IPS-NIHi7 (cell line): ENCODE results near the gene HPN.
"Not testable (repeated sequence)": the region's sequence is repeated elsewhere in the genome, so short reads cannot be mapped to it uniquely, and the experiment has no call there.

Source experiments
- DNase-seq: peaks from one replicate; pipeline ENCODE4 v3.0.0; 2012; ENCODE audit warnings: mixed read lengths; ENCODE audit errors: extremely low spot score

HPN gene

GRCh38 chr19:35027851-35028599 is 13.5 kb upstream of the HPN start:
- no peak for DNase-seq

- DNase-seq, result not testable (repeated sequence)
Observed at GRCh38 chr19:35028600-35028885, 13.0 kb upstream of the HPN start.

DNA sequence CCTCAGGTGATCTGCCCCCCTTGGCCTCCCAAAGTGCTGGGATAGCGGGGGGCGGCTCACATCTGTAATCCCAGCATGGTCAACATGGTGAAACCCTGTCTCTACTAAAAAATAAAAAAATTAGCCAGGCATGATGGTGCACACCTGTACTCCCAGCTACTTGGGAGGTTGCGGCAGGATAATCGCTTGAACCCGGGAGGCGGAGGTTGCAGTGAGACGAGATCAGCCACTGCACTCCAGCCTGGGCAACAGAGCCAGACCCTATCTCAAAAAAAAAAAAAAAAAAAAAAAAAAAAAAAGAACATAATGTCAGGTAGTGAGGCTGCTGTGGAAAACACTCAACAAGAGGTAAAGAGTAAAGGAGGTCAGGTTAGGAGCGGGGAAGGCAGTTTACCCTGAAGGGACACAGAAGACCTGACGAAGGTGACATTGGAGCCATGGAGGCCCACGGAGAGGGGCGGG is 12.2 kb upstream of the HPN start:
- not testable (repeated sequence) for DNase-seq

DNA sequence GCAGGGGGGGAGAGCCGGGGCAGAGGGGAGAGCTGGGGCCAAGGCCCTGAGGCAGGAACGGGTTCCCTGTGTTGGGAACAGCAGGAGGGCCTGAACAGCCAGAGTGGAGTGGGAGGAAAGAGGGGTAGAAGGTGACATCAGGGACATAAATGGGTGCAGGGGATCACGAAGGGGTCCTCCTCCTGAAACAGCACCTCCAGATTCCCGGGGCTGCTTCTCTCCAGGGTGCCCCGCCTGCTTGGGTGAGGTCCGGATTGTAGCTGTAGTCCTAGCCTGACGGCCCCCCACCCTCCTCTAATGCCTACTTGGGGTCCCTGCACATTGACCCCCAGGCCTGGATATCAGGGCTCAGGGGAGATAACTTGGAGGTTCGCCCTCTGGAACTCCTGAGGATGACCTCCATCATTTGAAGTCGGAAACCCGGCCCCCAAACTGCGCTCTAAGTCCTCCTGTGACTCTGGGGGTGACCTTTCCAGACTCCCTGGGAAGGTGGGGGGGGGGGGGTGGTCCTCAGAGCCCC is 11.7 kb upstream of the HPN start:
- no peak for DNase-seq

DNA sequence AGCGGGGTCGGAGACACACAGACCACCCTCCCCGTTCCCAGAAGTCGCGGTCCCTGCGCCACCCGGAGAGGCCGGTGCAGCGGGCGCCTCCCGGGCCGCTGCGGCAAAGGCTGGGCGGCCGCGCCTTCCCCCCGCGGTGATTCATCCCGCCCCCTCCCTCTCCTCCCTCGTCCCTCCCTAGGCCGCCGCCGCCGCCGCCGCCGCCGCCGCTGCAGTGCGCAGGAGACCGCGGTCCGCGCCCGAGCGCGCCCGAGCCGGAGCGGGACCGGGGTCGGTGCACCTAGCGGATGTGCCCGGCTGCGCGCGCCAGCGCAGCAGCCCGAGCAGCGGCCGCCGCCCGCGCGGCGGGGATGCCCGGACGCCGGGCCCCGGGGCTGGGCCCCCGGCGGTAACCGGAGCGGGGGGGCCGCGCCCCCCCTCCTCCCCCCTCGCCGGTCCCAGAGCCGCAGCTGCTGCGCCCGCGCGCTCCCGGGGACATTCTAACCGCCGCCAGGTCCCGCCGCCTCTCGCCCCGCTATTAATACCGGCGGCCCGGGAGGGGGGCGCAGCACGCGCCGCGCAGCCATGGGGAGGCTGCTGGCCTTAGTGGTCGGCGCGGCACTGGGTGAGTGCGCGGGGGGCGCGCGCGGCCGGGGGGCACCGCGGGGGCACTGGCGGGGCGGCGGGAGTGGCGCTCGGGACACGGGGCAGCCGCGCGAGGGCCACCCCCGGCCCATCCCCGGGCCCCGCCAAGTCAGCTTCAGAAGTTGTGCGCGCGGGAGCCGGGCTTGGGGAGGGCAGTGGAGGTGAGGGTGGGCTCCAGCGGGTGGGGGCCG is 11.1 kb upstream of the HPN start, which contains the start of gene SCN1B:
Gene SCN1B (plus strand): TSS at position 214 of the 815 bp plus-strand sequence. CDS start 351 bp downstream, at position 565.
- DNase-seq, result peak; percentile 83

- peak; percentile 61 for DNase-seq
Observed at GRCh38 chr19:35031072-35031881, 10.2 kb upstream of the HPN start.

DNA sequence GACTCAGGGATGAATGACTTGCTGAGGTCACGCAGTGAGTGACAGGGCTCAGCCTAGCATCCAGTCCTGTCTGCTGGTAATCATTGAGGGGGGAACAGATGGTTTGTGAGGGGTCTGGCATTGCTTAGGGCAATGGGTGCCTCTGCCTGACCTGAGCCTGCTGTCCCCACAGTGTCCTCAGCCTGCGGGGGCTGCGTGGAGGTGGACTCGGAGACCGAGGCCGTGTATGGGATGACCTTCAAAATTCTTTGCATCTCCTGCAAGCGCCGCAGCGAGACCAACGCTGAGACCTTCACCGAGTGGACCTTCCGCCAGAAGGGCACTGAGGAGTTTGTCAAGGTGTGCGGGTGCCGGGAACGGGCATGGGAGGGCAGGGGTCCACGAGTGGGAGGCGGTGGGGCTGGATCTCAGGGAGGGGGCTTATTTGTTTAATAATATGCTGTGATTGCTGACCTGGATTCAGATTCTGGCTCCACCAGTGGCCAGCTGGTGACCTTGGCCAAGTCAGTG is 9.1 kb upstream of the HPN start:
- DNase-seq, result no peak

- DNase-seq, result no peak
Observed at GRCh38 chr19:35033067-35034004, 8.2 kb upstream of the HPN start.

DNA sequence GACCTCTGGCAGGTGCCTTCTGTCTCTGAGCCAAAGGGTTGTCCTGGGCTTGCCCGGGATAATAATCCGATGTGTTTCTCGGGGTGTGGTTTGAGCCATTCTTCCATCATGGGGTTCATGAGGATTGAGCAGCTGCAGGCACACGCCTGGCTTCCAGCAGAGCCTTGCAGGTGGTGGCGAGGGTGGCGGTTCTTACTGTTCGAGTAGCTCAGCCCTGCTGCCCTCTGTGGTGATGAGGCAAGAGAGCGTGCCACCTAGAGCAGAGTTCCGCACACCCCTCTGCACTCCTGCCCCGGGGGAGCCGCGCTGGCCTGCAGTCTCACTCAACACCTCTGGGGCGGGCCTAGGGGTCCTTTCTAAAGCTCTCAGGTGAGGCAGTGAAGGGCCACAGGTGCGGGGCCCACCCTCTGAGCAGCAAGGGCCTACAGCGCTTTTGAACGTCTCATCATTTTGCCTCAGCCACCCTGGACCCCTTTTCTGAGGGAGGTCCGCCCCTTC is 7.5 kb upstream of the HPN start:
- no peak for DNase-seq

GRCh38 chr19:35034588-35035382 is 6.7 kb upstream of the HPN start:
- DNase-seq, result no peak

DNA sequence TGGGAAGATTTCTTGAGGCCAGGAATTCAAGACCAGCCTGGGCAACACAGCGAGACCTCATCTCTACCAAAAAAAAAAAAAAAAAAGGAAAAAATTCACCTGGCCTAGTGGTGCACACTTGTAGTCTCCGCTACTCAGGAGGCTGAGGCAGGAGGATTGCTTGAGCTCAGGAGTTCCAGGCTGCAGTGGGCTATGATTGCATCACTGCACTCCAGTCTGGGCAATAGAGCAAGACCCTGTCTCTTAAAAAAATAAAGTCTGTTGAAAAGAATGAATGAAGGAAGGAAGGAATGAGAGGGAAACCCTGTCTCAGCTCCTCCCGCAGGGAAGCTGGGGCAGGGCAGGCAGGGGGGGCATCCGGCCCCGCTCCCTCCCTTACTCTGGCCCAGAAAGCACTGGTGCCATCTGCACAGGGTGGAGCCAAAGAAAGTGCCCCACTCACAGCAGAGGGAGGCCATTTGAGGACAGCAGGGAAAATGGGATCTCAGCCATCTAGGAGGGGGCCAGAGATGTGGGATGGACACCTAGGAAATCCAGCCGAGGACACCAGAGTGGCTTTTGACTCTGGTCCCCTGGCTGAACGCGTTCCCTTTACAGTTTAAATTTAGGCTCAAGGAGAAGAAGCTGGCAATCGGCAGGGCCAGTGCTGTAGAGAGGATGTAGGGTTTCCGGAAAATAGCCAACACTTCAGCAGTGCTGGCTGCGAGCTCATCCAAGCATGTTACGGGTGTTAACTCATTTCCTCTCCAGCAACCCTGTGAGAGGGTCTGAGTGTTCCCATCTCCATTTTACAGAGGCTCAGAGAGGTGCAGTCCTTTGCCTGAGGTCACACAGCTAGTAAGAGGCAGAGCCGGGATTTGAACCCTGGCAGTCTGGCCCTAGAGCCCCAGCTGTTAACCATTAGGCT is 3.6 kb upstream of the HPN start:
- DNase-seq, result no peak

DNA sequence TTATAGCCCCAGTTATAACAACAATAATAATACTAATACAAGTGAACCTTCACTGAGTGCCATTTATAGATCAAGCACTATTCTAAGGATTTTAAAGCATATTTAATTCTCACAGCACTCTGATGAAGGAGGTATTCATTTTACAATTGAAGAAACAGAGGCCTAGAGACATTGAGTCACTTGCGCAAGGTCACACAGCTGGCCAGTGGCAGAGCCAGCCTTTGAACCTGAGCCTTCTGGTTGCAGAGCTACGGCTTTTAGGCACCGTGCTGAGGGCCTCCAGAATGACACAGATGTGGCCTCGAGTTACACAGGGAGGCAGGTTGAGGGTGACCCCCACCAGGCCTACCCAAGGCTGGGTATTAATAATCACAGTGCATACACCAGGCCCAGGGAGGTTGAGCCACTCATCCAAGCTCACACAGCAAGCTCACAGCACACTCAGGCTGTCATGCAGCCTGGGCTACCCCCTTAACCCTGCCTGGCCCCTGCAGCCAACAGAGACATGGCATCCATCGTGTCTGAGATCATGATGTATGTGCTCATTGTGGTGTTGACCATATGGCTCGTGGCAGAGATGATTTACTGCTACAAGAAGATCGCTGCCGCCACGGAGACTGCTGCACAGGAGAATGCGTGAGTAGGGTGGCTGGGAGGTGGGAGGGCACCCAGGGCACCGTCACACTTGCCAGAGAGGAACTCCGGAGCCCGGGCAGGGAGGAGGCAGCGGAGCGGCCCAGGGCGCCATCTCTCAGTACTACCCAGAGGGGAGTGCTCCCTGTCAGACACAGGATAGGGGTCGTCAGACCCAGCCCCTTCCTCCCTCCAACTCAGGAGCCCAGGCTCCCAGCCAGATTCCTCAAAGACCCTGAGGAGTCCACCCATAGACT is 2.7 kb upstream of the HPN start:
- DNase-seq, result no peak

DNA sequence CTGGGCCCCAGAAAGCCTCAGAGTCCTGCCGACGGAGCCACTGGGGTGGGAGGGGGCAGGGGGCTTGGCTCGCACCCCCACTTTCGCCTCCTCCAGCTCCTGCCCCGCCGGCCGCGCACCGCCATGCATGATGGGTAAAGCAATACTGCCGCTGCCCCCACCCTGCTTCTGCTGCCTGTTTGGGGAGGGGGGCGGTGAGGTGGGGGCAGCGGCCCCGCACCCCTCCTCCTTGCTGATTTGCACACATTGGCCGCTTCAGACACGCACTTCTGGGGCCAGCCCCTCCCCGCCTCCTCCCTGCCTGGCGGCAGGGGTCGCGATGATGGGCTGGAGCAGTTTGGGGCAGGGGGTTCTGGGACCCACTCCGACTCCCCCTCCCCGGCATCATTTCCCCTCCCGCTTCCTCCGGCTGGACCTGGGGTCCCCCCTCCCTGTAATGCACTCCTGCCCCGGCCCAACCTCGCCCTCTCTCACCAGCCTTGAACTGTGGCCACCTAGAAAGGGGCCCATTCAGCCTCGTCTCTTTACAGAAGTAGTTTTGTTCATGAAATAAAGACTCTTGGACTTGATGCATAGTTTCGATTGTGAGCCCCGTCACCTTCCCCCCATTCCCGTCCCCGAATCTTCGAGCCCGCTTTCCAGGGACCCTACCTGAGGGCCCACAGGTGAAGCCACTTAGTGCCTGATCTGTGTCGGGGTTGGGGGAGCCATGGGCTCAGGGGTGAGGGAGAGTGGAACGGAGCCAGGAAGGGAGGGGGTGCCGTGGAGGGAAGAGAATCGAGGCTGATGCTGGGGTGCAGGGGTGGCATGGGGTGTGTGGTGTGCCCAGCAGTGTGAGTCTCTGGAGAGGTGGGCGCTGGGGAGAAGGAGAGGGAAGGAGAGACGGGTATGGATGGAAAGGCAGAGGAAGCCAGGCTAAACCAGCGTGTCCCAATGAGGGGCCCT is 1.4 kb upstream of the HPN start:
- no peak for DNase-seq

DNA sequence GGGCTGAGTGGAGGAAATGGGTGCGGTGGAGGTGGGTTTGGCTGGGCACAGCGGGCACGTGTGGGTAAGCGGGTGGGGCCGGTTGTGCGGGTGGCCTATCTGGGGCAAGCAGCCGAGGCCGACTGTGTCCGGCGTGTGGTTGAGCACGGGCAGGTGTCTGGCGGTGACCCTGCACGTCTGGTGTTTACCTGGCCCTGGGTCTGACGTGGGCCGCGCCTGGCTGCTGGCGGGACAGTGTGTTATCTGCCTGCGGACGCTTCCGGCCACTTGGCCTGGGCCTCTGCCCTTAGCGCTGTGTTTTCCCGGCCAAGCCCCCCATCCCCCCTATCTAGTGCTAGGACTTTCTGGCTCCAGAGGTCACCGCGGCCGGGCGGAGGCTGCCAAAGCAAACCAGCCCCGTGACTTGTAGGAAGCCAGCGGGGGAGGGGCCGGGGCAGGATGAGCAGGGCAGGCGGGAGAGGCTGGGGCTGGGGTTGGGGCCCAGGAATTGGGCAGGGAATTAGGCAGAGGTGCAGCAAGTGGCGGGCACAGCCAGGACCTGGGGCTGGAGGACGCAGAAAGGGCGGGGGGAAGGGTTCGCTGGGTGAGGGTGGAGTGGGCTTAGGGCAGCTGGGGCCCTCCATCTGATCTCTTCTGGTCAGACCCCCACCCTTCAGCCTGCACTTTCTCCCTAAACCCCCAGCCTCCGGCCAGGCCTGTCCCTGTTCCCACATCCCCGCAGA is 534 bp upstream of the HPN start:
- peak; percentile 70 for DNase-seq

- DNase-seq, result no peak
Observed at GRCh38 chr19:35042056-35042730, 672 bp downstream of the HPN start.
